ENCODE measurements around the gene CRACR2A.
A peak's percentile ranks its signal among the peaks of the same experiment; 100 is the strongest.

CRACR2A gene

DNA sequence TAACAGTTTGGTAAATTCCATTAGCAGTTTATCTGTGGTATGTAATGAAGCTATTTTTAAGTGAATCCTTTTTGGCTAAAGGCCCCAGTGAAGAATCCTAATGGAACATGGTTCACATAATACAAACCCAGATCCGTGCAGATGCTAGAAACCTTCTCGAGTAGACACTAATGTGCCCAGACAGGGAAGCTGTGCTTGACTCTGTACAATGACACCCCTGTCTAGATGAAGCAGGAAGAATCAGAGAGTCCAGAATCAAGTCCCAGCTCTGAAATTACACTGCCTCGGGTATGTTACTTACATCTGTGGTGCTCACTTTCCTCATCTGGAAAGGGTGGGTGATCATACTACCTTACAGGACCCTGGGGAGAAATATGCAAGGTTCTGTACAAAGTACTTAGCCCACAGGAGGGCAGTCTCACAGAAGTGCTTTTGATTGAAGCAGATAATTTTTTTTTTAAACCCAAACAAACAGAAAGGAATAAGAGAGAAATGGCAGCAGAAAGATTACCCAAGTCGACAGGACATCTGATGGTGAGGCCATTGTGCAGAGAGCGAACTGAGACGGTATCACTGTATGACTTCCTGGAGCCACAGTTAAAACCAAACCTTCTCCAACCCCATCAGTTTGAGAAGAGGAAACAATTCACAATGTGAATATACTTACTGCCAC is 8.5 kb downstream of the CRACR2A start:
- DNase-seq (ENCODE audit: insufficient read length, low spot score) (no peak), FAIRE-seq (no peak)
- TF ChIP-seq POLR2A (IDR thresholded peaks at IDR 0.05; ENCODE audit: low read depth, low read length), result no peak
- no peak for TF ChIP-seq SPI1 (IDR thresholded peaks at IDR 0.05; ENCODE audit: low read depth, low read length)
- no peak for TF ChIP-seq TAF1 (IDR thresholded peaks at IDR 0.05; ENCODE audit: low read depth, low read length)
- no peak for TF ChIP-seq PAX5 (IDR thresholded peaks at IDR 0.05; ENCODE audit: insufficient read depth, low read length, severe bottlenecking)
- TF ChIP-seq POU2F2 (IDR thresholded peaks at IDR 0.05; ENCODE audit: low read depth, low read length), result no peak
- TF ChIP-seq POLR2AphosphoS5 (IDR thresholded peaks at IDR 0.05; ENCODE audit: low read depth, low read length), result no peak

DNA sequence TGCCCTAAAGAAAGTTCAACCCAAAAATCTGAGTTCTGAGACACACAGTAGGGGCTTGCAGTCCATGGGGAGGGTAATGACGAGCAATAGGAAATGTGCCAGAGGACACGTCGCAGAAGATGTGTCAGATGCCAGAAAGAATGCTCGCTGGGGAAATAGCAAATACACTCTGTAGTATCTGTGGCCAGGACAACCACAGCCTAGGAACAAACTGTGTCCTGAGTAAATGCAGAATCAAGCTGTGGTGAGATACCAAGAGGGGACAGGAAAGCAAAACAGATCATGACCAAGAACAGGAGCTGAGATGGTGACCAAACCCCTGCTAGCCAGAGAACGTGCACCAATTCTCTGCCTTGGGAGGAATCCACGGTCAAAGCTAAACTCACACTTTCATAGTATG is 9.1 kb downstream of the CRACR2A start:
- no peak for DNase-seq (ENCODE audit: insufficient read length, low spot score)
- no peak for FAIRE-seq
- TF ChIP-seq POLR2AphosphoS5 (IDR thresholded peaks at IDR 0.05; ENCODE audit: low read depth, low read length), result no peak
- TF ChIP-seq TAF1 (IDR thresholded peaks at IDR 0.05; ENCODE audit: low read depth, low read length), result no peak

DNA sequence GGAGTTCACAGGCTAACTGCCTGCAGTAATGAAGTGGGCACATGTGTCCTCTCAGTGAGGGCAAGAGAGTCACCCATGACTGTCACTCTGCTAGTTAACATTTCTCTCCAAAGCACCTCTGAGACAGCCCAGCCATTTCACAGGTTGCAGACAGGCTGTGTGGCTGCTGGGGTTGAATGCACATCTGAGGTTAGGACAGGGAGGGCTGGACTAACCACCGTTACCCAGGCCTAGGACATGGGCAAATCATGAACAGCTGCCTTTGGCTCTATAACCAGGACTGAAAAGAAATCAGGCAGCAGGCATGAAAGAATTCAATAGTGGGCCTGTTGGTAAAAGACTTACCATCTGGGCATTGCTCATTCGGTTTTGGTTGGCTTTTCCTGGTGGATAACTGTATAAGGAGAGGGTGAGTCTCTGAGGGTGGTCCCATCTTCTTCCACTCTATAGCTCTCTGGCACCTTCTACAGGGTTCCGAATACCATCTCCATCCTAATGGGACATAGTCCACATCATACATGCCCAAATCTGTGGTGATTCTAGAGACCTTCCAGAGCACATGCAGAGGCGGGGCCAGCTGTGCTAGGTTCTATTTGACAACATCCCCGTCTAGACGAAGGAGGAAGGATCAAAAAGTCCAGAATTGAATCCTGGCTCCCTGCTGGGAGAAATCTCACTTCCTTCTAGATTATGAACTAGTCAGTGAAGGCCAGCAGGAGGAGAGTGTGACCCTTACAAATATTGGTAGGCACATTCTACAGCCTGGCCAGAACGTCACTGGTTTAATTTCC is 10.8 kb downstream of the CRACR2A start:
- TF ChIP-seq POU2F2 (IDR thresholded peaks at IDR 0.05; ENCODE audit: low read depth, low read length) (no peak), POLR2A (IDR thresholded peaks at IDR 0.05; ENCODE audit: low read depth, low read length) (no peak), SPI1 (IDR thresholded peaks at IDR 0.05; ENCODE audit: low read depth, low read length) (no peak), TAF1 (IDR thresholded peaks at IDR 0.05; ENCODE audit: low read depth, low read length) (no peak), POLR2AphosphoS5 (IDR thresholded peaks at IDR 0.05; ENCODE audit: low read depth, low read length) (no peak), PAX5 (IDR thresholded peaks at IDR 0.05; ENCODE audit: insufficient read depth, low read length, severe bottlenecking) (no peak)
- no peak for FAIRE-seq
- DNase-seq (ENCODE audit: insufficient read length, low spot score), result no peak

DNA sequence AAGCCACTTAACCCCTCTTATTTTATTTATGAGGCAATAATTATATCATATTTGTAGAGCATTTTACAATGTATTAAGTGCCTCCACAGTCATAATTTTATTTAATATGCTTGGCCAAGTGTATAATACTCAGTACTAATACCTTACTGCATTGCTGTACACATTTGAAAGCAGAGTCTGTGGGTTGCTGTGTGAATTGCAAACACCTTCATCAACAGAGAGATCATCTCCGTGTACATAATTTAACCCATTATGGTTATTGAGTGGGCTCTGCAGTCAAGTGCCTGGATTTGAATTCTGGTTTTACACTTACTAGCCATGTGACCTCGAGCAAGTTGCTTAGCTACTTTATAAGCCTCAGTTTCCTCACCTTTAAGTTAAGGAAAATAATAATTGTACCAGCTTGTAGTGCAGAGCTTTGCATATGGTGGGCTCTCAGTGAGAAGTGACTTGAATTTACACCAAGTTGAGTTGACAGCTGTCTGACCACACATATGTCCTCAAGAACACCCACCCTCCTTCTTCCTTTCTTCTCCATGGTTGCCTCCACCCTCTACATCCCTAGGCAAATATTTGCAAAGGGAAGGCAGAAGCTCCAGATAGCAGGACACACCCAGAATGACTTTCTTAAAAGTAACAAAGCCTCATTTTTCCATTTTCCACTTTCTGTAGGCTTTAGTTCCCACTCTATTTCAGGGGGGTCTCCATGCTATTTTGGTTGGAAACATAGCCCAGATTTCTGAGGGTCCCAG is 12.3 kb downstream of the CRACR2A start:
- FAIRE-seq (no peak), DNase-seq (ENCODE audit: insufficient read length, low spot score) (no peak)
- TF ChIP-seq SPI1 (IDR thresholded peaks at IDR 0.05; ENCODE audit: low read depth, low read length) (no peak), POLR2AphosphoS5 (IDR thresholded peaks at IDR 0.05; ENCODE audit: low read depth, low read length) (no peak), PAX5 (IDR thresholded peaks at IDR 0.05; ENCODE audit: insufficient read depth, low read length, severe bottlenecking) (no peak), TAF1 (IDR thresholded peaks at IDR 0.05; ENCODE audit: low read depth, low read length) (no peak)

DNA sequence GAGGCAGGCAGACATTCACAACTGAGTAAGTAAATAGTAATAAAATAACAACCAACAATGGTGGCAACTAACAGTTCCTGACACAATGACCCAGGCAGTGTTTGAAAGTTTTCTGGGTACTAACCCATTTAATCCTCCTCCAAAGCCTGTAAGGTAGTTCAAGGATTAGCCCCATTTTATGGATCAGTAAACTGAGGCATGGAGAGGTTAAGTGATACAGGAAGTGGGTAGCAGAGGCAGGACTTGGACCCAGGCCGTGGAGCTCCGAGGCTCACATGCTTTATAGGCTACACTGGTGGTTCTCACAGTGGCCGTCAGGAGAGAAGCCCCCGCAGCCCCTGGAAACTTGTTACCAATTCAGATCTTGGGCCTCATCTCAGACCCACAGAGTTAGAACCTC is 17.5 kb downstream of the CRACR2A start:
- TF ChIP-seq POLR2AphosphoS5 (IDR thresholded peaks at IDR 0.05; ENCODE audit: low read depth, low read length), result no peak
- no peak for TF ChIP-seq PAX5 (IDR thresholded peaks at IDR 0.05; ENCODE audit: insufficient read depth, low read length, severe bottlenecking)
- no peak for TF ChIP-seq SPI1 (IDR thresholded peaks at IDR 0.05; ENCODE audit: low read depth, low read length)
- TF ChIP-seq POU2F2 (IDR thresholded peaks at IDR 0.05; ENCODE audit: low read depth, low read length), result no peak
- no peak for TF ChIP-seq TAF1 (IDR thresholded peaks at IDR 0.05; ENCODE audit: low read depth, low read length)
- TF ChIP-seq POLR2A (IDR thresholded peaks at IDR 0.05; ENCODE audit: low read depth, low read length), result no peak
- FAIRE-seq (no peak), DNase-seq (ENCODE audit: insufficient read length, low spot score) (no peak)

DNA sequence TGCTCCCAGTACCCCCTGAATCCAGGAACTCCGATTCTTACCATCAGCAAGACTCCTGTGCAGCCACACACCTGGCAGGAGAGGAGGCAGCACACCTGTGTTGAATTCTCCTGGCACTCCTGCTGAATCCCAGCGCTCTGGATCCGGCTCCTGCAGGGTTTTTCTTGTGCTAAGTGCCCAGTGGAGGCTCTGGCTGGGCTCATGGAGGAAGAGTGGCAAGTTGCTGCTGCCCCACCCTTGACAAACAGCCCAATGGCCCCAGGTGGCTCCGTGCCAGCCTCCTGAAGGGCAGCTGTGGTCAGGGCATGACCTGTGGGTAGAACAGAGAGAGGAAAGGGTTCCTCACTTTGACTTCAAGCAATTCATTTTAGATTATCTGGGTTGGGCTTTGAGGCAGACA is 20.0 kb downstream of the CRACR2A start:
- FAIRE-seq (no peak), DNase-seq (ENCODE audit: insufficient read length, low spot score) (no peak)
- no peak for TF ChIP-seq TAF1 (IDR thresholded peaks at IDR 0.05; ENCODE audit: low read depth, low read length)
- TF ChIP-seq POU2F2 (IDR thresholded peaks at IDR 0.05; ENCODE audit: low read depth, low read length), result no peak
- TF ChIP-seq POLR2AphosphoS5 (IDR thresholded peaks at IDR 0.05; ENCODE audit: low read depth, low read length), result no peak

DNA sequence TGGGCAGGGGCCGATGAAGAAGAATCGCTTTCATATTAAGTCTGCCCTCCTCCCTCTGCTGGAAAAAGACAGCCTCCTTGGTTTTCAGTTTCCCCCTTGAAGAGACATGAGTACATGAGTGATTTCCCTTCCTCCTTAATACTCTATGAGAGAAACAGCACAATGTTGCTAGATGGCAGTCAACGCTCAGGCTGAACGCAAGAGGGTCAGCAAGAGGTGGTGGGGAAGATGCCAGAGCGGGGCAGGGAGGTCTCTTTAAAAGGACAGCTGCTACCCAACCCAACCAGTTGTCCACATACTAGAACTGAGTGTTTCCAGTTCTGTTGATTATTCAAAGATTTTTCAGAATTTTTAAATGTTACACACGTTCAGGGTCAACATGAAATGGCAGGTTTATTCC is 22.8 kb downstream of the CRACR2A start:
- no peak for FAIRE-seq
- TF ChIP-seq POLR2AphosphoS5 (IDR thresholded peaks at IDR 0.05; ENCODE audit: low read depth, low read length) (no peak), POU2F2 (IDR thresholded peaks at IDR 0.05; ENCODE audit: low read depth, low read length) (no peak), PAX5 (IDR thresholded peaks at IDR 0.05; ENCODE audit: insufficient read depth, low read length, severe bottlenecking) (no peak), POLR2A (IDR thresholded peaks at IDR 0.05; ENCODE audit: low read depth, low read length) (no peak), SPI1 (IDR thresholded peaks at IDR 0.05; ENCODE audit: low read depth, low read length) (no peak), TAF1 (IDR thresholded peaks at IDR 0.05; ENCODE audit: low read depth, low read length) (no peak)
- no peak for DNase-seq (ENCODE audit: insufficient read length, low spot score)

DNA sequence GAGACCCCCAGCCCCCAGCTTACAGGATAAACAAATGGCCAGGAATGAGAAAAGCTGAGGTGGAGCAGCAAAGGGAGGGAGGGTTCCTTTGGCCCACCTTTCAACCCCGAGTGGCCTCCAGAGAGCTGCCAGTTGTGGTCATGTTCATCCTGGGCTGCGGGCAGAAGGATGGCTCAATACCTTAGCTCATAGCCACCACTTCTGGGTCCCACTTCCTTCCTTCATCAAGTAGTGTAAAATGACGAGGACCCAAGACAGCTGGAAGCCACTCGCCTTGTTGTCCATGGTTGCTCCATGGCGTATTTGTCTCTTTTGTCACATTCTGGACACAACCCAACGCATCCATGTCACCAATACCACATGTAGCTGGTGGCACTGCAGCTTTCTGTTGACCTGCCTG is 24.2 kb downstream of the CRACR2A start:
- DNase-seq (ENCODE audit: insufficient read length, low spot score) (no peak), FAIRE-seq (no peak)
- TF ChIP-seq PAX5 (IDR thresholded peaks at IDR 0.05; ENCODE audit: insufficient read depth, low read length, severe bottlenecking), result no peak
- no peak for TF ChIP-seq POLR2AphosphoS5 (IDR thresholded peaks at IDR 0.05; ENCODE audit: low read depth, low read length)
- TF ChIP-seq TAF1 (IDR thresholded peaks at IDR 0.05; ENCODE audit: low read depth, low read length), result no peak
- TF ChIP-seq POLR2A (IDR thresholded peaks at IDR 0.05; ENCODE audit: low read depth, low read length), result no peak
- TF ChIP-seq SPI1 (IDR thresholded peaks at IDR 0.05; ENCODE audit: low read depth, low read length), result no peak
- no peak for TF ChIP-seq POU2F2 (IDR thresholded peaks at IDR 0.05; ENCODE audit: low read depth, low read length)

DNA sequence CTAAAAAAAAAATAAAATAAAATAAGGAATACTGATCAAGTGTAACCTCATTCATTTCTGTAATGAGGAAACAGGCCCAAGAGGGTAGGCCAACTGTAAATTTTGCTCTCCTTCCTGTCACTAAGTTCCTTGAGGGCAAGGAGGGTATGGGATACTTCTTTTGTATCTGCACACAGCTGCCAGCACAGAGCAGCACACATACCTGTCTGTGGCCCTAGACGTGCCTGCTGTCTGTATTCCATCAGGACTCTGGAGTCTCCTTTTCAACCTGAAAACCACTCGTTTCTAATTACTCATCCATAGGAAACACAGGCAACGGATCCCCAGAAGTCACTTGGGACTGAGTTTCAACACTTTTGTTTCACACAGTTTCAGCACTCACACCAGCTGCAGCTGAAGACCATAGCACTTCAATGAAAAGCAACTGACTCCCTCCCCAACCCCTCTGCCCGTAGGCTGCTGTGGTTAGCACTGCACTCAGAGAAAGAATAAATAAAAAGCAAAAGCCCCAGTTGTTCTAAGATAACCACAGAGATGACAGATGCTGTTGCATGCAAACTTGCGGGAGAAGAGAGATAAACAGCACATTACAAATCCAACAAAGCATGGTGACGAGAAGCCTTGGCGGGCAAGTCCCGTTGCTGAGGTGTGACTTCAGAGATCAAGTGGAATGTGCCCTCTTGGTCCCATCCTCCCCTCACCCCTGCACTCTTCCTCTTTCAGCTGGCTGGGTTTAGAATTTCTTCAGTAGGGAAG is 24.9 kb downstream of the CRACR2A start:
- DNase-seq (ENCODE audit: insufficient read length, low spot score) (no peak), FAIRE-seq (peak; percentile 41)
- TF ChIP-seq SPI1 (IDR thresholded peaks at IDR 0.05; ENCODE audit: low read depth, low read length), result no peak
- TF ChIP-seq TAF1 (IDR thresholded peaks at IDR 0.05; ENCODE audit: low read depth, low read length), result no peak
- TF ChIP-seq PAX5 (IDR thresholded peaks at IDR 0.05; ENCODE audit: insufficient read depth, low read length, severe bottlenecking), result no peak
- no peak for TF ChIP-seq POU2F2 (IDR thresholded peaks at IDR 0.05; ENCODE audit: low read depth, low read length)
- TF ChIP-seq POLR2AphosphoS5 (IDR thresholded peaks at IDR 0.05; ENCODE audit: low read depth, low read length), result no peak
- no peak for TF ChIP-seq POLR2A (IDR thresholded peaks at IDR 0.05; ENCODE audit: low read depth, low read length)
